Retinal pigment epithelial cell (primary cell): Measurements from ENCODE around the gene NDUFC2.
"Not testable (repeated sequence)": the region's sequence is repeated elsewhere in the genome, so short reads cannot be mapped to it uniquely, and the experiment has no call there.

Source experiments
- DNase-seq: peaks from one replicate; pipeline ENCODE4 v3.0.0-alpha.2; 2010; ENCODE audit warnings: low read depth
- H3K4me3 ChIP-seq: 2 replicates; pipeline ENCODE4 v1.5.1; 2011; ENCODE audit warnings: mild to moderate bottlenecking, low read length, control low read depth, moderate library complexity
- TF ChIP-seq, protein P1 (sequence below): conservative IDR thresholded peaks from 2 replicates; pipeline ENCODE4 v1.5.1; 2011; ENCODE audit warnings: low read depth, low read length, control low read depth, inconsistent platforms

NDUFC2 gene

DNA sequence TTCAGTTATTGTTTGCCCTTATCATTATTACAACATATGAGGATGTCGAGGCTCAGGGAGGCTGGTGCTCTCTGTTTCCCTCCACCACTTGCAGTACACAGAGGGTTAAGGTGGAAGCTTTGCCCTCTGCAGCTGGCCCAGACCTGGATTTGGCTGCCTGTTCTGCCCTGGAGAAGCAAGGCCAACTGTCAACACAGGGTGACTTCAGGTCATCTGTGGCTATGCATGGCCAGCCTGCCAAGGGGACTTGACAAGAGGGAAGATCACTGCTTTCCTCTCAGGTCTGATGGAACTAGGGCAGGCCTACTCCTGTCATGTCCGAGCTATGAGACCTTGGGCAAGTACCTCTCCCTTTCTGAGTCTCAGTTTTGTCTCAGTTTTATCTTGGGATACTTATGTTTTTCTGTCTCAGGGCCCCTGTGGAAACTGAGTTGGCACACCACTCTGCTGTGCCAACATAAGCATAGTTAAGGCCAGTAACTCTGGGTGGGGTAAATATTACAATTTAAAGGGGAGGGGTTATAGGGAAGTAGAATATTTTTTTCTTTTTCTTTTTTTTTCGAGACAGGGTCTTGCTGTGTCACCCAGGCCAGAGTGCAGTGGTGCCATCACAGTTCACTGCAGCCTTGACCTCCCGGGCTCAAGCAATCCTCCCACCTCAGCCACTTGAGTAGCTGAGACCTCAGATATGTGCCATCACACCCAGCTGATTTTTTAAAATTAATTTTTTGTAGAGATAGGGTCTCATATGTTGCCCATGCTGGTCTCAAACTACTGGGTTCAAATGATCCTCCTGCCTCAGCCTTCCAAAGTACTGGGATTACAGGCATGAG, 18.4 kb downstream of the NDUFC2 start:
- TF ChIP-seq, protein P1, sequence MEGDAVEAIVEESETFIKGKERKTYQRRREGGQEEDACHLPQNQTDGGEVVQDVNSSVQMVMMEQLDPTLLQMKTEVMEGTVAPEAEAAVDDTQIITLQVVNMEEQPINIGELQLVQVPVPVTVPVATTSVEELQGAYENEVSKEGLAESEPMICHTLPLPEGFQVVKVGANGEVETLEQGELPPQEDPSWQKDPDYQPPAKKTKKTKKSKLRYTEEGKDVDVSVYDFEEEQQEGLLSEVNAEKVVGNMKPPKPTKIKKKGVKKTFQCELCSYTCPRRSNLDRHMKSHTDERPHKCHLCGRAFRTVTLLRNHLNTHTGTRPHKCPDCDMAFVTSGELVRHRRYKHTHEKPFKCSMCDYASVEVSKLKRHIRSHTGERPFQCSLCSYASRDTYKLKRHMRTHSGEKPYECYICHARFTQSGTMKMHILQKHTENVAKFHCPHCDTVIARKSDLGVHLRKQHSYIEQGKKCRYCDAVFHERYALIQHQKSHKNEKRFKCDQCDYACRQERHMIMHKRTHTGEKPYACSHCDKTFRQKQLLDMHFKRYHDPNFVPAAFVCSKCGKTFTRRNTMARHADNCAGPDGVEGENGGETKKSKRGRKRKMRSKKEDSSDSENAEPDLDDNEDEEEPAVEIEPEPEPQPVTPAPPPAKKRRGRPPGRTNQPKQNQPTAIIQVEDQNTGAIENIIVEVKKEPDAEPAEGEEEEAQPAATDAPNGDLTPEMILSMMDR = no peak
- no peak overlapping the region for H3K4me3 ChIP-seq
- no peak for DNase-seq

DNA sequence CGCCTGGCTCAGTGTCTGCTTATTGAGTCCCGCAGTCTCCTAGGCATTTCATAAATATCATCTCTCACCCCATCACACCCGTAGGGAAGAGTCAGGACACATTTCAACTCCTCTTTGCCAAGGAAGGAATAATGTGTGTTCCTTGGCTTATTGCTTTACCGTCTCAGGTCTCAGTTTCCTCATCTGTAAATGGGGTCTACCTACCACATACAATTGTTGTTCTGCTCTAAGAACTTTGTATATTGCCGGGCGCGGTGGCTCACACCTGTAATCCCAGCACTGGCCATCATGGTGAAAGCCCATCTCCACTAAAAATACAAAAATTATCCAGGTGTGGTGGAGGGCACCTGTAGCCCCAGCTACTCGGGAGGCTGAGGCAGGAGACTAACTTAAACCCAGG, 19.1 kb downstream of the NDUFC2 start:
- TF ChIP-seq, protein P1 = no peak
- H3K4me3 ChIP-seq = no peak overlapping the region
- no peak for DNase-seq

DNA sequence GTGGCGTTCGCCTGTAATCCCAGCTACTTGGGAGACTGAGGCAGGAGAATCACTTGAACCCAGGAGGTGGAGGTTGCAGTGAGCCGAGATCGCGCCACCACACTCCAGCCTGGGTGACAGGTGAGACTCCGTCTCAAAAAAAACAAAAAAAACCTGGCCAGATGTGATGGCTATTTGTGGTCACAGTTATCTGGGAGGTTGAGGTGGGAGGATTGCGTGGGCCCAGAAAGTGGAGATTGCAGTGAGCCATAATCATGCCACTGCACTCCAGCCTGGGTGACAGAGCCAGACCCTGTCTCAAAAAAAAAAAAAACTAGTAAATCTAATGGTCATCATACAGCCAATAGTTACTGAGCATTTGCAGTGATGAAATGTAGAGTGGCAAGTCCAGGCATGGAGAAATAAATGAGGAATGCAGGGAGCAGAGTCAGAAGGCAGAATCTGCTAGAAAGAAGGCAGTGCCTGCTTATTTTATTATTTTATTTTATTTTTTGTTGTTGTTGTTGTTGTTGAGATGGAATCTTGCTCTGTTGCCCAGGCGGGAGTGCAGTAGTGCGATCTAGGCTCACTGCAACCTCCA, 19.8 kb downstream of the NDUFC2 start:
- not testable (repeated sequence) for H3K4me3 ChIP-seq, DNase-seq

DNA sequence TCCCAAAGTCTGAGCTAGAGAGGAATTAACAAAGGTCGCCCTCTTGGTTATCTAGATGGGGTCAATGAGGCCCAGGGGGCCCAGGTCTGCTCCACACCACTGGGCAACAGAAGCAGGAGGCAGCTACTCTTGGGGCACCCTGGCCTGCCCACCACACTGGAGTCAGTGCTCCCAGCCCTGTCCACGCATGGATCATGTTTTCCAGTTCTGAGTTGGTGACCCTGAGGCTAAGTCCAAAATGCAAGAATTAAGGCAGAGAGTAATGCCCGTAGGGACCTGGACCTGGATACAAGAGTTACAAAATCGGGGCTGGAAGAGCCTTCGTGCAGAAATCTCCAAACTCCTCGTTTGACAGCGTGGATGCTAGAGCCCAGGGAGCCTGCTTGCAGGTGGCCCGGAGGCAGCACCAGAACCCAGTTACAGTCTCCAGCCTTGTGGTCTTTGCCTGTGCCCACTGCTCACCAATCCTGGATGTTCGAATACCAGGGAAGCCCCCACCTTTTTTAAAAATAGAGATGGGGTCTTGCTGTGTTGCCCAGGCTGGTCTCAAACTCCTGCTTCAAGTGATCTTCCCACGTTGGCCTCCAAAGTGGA, 22.1 kb downstream of the NDUFC2 start:
- no peak overlapping the region for H3K4me3 ChIP-seq
- TF ChIP-seq, protein P1 = no peak
- no peak for DNase-seq

DNA sequence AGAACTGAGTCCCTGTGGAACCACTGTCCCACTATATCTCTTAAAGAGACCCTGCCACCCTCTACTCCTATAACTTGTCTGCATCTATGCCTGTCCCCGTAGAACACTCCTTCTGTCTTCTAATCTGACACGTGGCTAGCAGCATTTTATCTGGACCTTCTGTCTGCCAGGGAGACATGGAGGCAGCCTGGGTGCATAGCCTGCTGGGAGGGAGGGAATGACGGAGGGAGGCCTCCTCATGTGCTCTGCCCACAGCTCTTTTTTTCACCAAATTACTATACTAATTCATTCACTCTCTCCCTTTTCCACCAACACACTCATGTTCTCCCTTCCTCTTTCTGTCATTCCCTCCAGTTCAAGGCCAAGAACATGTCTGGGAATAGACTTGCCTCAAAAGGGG, 23.6 kb downstream of the NDUFC2 start:
- TF ChIP-seq, protein P1 = no peak
- no peak for DNase-seq

DNA sequence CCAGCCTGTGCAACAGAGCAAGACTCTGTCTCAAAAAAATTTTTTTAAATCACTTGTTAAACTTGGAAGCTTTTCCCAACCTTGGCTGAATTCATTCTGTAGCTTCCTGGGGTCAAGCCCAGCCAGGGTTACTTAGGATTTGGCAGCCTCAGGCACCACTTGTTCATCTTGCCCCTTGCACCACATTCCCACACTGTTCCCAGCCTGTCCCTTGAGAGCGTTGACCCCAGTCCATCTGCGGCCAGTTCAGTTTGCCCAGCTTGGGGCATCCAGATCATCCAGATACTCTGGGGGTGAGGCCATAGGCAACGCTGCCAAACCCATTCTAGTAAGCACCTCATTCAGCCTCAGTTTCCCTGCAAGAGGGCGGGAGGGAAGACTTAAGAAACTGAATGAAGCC, 24.7 kb downstream of the NDUFC2 start:
- TF ChIP-seq, protein P1 = no peak
- DNase-seq = no peak

More for the DNA sequence above, 23.6 kb downstream of the NDUFC2 start:
- no peak overlapping the region for H3K4me3 ChIP-seq

DNA sequence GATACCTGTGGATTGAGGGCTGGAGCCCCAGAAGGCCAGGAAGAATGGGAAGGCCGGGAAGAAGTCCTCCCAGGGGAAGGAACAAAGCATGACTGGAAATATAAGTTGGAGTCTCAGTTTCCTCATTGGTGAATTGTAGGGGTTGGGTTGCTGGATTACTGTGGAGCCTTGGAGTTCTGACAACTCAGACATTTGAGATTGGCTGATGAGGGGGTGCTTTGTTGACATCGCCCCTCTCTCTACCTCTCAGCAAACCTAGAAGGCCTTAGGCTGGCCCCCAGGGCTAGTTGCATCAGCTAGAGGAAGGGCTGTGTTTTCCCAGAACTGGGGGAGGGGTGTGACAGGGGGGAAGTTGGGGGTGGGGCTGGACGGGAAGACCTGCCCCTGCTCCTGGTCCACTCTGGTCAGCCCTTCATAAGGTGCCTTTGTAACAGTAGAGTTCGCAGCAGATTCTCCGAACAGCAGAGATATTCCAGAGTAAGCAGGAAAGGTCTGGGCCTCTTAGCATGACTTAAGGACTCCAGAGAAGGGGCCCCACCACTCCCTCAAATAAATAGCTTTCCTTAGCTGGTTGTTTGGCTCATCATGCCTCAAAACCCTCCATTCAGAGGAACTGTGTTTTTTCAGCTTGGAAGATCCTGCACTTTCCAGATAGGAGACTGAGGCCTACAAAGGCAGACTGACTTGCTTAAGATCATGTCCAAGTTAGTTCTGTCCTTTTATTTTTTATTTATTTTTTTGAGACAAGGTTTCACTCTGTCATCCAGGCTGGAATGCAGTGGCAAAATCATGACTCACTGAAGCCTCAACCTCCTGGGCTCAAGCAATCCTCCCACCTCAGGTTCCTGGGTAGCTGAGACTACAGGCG, 28.5 kb downstream of the NDUFC2 start:
- no peak for DNase-seq
- TF ChIP-seq, protein P1 = no peak

More for the DNA sequence above, 24.7 kb downstream of the NDUFC2 start:
- H3K4me3 ChIP-seq = no peak overlapping the region

More for the DNA sequence above, 28.5 kb downstream of the NDUFC2 start:
- H3K4me3 ChIP-seq = no peak overlapping the region
